Liver (tissue), 9 donors: Measurements from ENCODE around the gene EVL. TPM values are rescaled to one million over a fixed set of nuclear protein-coding genes. Genes with fewer than 3 reads are reported as not detected.

Source experiments
- DNase-seq: peaks from one replicate; pipeline ENCODE4 v3.0.0-alpha.2; 2017; ENCODE audit warnings: low spot score
- H3K27ac ChIP-seq, 2 donors: one replicate each; pipeline ENCODE4 v1.7.0; 2013; ENCODE audit warnings: inconsistent platforms in 2 of 2, low read length in 2 of 2, control low read depth in 1 of 2, low read depth in 1 of 2, mild to moderate bottlenecking in 1 of 2
- H3K27me3 ChIP-seq, 4 donors: one replicate each; pipeline versions ENCODE4 v1.6.1 to v1.7.0; 2013; ENCODE audit warnings: low read length in 3 of 4, inconsistent platforms in 1 of 4, mild to moderate bottlenecking in 1 of 4, moderate library complexity in 1 of 4; ENCODE audit not compliant: control insufficient read depth in 4 of 4, insufficient read depth in 4 of 4
- H3K36me3 ChIP-seq, 4 donors: one replicate each; pipeline versions ENCODE4 v1.6.1 to v1.7.0; 2013; ENCODE audit warnings: low read length in 3 of 4, mild to moderate bottlenecking in 3 of 4, low read depth in 1 of 4, moderate library complexity in 1 of 4; ENCODE audit not compliant: control insufficient read depth in 4 of 4, insufficient read depth in 3 of 4
- H3K4me1 ChIP-seq, 4 donors: one replicate each; pipeline versions ENCODE4 v1.6.1 to v1.7.0; 2013; ENCODE audit warnings: low read length in 3 of 4, mild to moderate bottlenecking in 3 of 4, moderate library complexity in 1 of 4; ENCODE audit not compliant: control insufficient read depth in 4 of 4, insufficient read depth in 4 of 4
- H3K4me3 ChIP-seq, 3 donors: one replicate each; pipeline versions ENCODE4 v1.6.1 to v1.7.0; 2013; ENCODE audit warnings: low read length in 3 of 3, control low read depth in 1 of 3, low read depth in 1 of 3, mild to moderate bottlenecking in 1 of 3
- H3K9ac ChIP-seq, 2 donors: one replicate each; pipeline ENCODE4 v1.7.0; 2013; ENCODE audit warnings: low read length in 2 of 2, mild to moderate bottlenecking in 2 of 2, moderate library complexity in 2 of 2, control low read depth in 1 of 2, low read depth in 1 of 2
- H3K9me3 ChIP-seq, 4 donors: one replicate each; pipeline versions ENCODE4 v1.6.1 to v1.7.0; 2013; ENCODE audit warnings: low read length in 3 of 4; ENCODE audit not compliant: control insufficient read depth in 4 of 4
- ATF3 ChIP-seq: IDR thresholded peaks from 2 replicates; pipeline ENCODE4 v1.6.1; 2016; ENCODE audit warnings: antibody characterized with exemption
- CTCF ChIP-seq: fragments of 150-350 bp; IDR thresholded peaks from 2 replicates; pipeline ENCODE4 v1.5.1; 2017; ENCODE audit warnings: improper control_type of control experiment, low read depth, low read length; ENCODE audit not compliant: missing input control
- EGR1 ChIP-seq, 2 donors: IDR thresholded peaks; 2 replicates each; pipeline ENCODE4 v1.6.1; 2016 to 2018; ENCODE audit warnings: antibody characterized with exemption in 2 of 2, low read depth in 2 of 2
- FOXA1 ChIP-seq: IDR thresholded peaks from 2 replicates; pipeline ENCODE4 v1.6.1; 2016; ENCODE audit warnings: antibody characterized with exemption
- FOXA2 ChIP-seq: IDR thresholded peaks from 2 replicates; pipeline ENCODE4 v1.6.1; 2016; ENCODE audit warnings: antibody characterized with exemption
- GABPA ChIP-seq, 2 donors: IDR thresholded peaks in 1 of 2; conservative IDR thresholded peaks in 1 of 2; 2 replicates each; pipeline ENCODE4 v1.6.1; 2016; ENCODE audit warnings: antibody characterized with exemption in 2 of 2, mild to moderate bottlenecking in 1 of 2, moderate library complexity in 1 of 2
- HNF4G ChIP-seq: IDR thresholded peaks from 2 replicates; pipeline ENCODE4 v1.6.1; 2016; ENCODE audit warnings: antibody characterized with exemption
- JUND ChIP-seq, 2 donors: IDR thresholded peaks; 2 replicates each; pipeline ENCODE4 v1.6.1; 2016; ENCODE audit warnings: antibody characterized with exemption in 2 of 2
- MAX ChIP-seq: IDR thresholded peaks from 2 replicates; pipeline ENCODE4 v1.6.1; 2016; ENCODE audit warnings: antibody characterized with exemption
- NR2F2 ChIP-seq: IDR thresholded peaks from 2 replicates; pipeline ENCODE4 v1.6.1; 2016; ENCODE audit warnings: antibody characterized with exemption
- RAD21 ChIP-seq, 2 donors: IDR thresholded peaks; 2 replicates each; pipeline ENCODE4 v1.6.1; 2016; ENCODE audit warnings: antibody characterized with exemption in 2 of 2, mild to moderate bottlenecking in 2 of 2
- REST ChIP-seq: IDR thresholded peaks from 2 replicates; pipeline ENCODE4 v1.6.1; 2016; ENCODE audit warnings: antibody characterized with exemption, mild to moderate bottlenecking
- RXRA ChIP-seq, 2 donors: IDR thresholded peaks; 2 replicates each; pipeline ENCODE4 v1.6.1; 2017 to 2018; ENCODE audit warnings: antibody characterized with exemption in 2 of 2, mild to moderate bottlenecking in 1 of 2
- SP1 ChIP-seq: IDR thresholded peaks from 2 replicates; pipeline ENCODE4 v1.6.1; 2018; ENCODE audit warnings: antibody characterized with exemption, mild to moderate bottlenecking
- TAF1 ChIP-seq: conservative IDR thresholded peaks from 2 replicates; pipeline ENCODE4 v1.6.1; 2016; ENCODE audit warnings: antibody characterized with exemption, mild to moderate bottlenecking
- YY1 ChIP-seq: IDR thresholded peaks from 2 replicates; pipeline ENCODE4 v1.6.1; 2016; ENCODE audit warnings: antibody characterized with exemption, mild to moderate bottlenecking
- ZBTB33 ChIP-seq: IDR thresholded peaks from 2 replicates; pipeline ENCODE4 v1.6.1; 2016; ENCODE audit warnings: antibody characterized with exemption
- WGBS: extraction: QIAGEN DNeasy Blood & Tissue Kit; methylation state at CpG from one replicate; pipeline ENCODE4 v1.1.7; 2013; 5-methylcytosine and 5-hydroxymethylcytosine counted together
- polyA plus RNA-seq, 2 donors: library from polyadenylated mRNA; stranded (reverse) in 1 of 2; unstranded in 1 of 2; fragments of 200-250 nt in 1 of 2; fragments of >200 nt in 1 of 2; fragmentation: Nextera tagmentation in 1 of 2; extraction: Ambion mirVana in 1 of 2; gene quantifications; one replicate each; pipeline versions ENCODE4 v1.2.1 to v1.2.3, GENCODE V29; 2013 to 2015
- total RNA-seq, 2 donors: library from RNA; depleted of rRNA; stranded (reverse); fragments of >200 nt; gene quantifications; one replicate each; pipeline ENCODE4 v1.2.3, GENCODE V29; 2014
- donor health status: healthy.
- donor health status: healthy.
- donor health status: healthy.
- donor health status: healthy.
- donor health status: healthy.

The EVL gene
- total and polyA plus RNA-seq, 4 donors: 11.3 to 85.9 (median 33.9) TPM

GRCh38 chr14:100115726-100116125, 50.5 kb downstream of the EVL start (continued):
- TF ChIP-seq RAD21 (IDR thresholded peaks at IDR 0.05): no peak
- TF ChIP-seq SP1: no peak
- TF ChIP-seq EGR1 (IDR thresholded peaks at IDR 0.05; ENCODE audit: low read depth in 2 of 2): no peak
- TF ChIP-seq RXRA (IDR thresholded peaks at IDR 0.05): no peak
- TF ChIP-seq TAF1: no peak
- no peak for TF ChIP-seq REST

GRCh38 chr14:100116134-100116533, 50.9 kb downstream of the EVL start:
- H3K9me3 ChIP-seq: no peaks in the 10 kb centered on the region
- no peak for DNase-seq
- H3K27ac ChIP-seq: no peak overlapping the region
- no peak overlapping the region for H3K4me3 ChIP-seq
- WGBS: 79% methylated on average over 3 of the region's 3 CpGs
- H3K4me1 ChIP-seq: no peaks in the 10 kb centered on the region
- H3K36me3 ChIP-seq: peaks cover 0 to 10% (median 2%) of the 10 kb centered on the region in 4 donors
- TF ChIP-seq FOXA2 (no peak), GABPA (IDR thresholded peaks at IDR 0.05 in 1 of 2, conservative IDR thresholded peaks at IDR 0.05 in 1 of 2) (no peak), MAX (no peak), NR2F2 (no peak), TAF1 (no peak), RAD21 (IDR thresholded peaks at IDR 0.05) (no peak), ZBTB33 (no peak), CTCF (no peak), YY1 (no peak), REST (no peak), EGR1 (IDR thresholded peaks at IDR 0.05; ENCODE audit: low read depth in 2 of 2) (no peak), JUND (IDR thresholded peaks at IDR 0.05) (no peak), FOXA1 (no peak), SP1 (no peak), HNF4G (no peak), ATF3 (no peak), RXRA (IDR thresholded peaks at IDR 0.05) (no peak)
- H3K27me3 ChIP-seq: no peaks in the 10 kb centered on the region
- H3K9ac ChIP-seq: no peak overlapping the region
